ENCODE data around the gene ALG2.

GRCh38 chr9:99193466-99193821 lies 28.3 kb downstream of the ALG2 start:
- TF ChIP-seq EZH2 (IDR thresholded peaks at IDR 0.05; ENCODE audit: borderline replicate concordance, low read depth, low read length, poor library complexity, severe bottlenecking) (no peak), CTCF (conservative IDR thresholded peaks at IDR 0.05; ENCODE audit: low read depth, low read length) (no peak)
